Uterus (tissue), 4 donors: ENCODE data around the gene YBX2. TPM values are rescaled to one million over a fixed set of nuclear protein-coding genes. Genes with fewer than 3 reads are reported as not detected.

Source experiments
- DNase-seq, 2 donors: peaks; one replicate each; pipeline ENCODE4 v3.0.0-alpha.2; 2019 to 2020
- H3K27ac ChIP-seq, 2 donors: fragments of 200-600 bp; sonication (generic); 1 replicate in 1 of 2; 2 replicates in 1 of 2; pipeline ENCODE4 v1.5.1; 2016 to 2018
- H3K27me3 ChIP-seq, 2 donors: fragments of 200-600 bp; sonication (generic); one replicate each; pipeline ENCODE4 v1.5.1; 2018 to 2019; ENCODE audit warnings: control low read depth in 1 of 2
- H3K36me3 ChIP-seq, 2 donors: fragments of 200-600 bp; sonication (generic); one replicate each; pipeline ENCODE4 v1.5.1; 2019; ENCODE audit warnings: control low read depth in 1 of 2
- H3K4me1 ChIP-seq, 2 donors: fragments of 200-600 bp; sonication (generic); one replicate each; pipeline ENCODE4 v1.5.1; 2018 to 2019; ENCODE audit warnings: control low read depth in 1 of 2
- H3K4me3 ChIP-seq, 2 donors: fragments of 200-600 bp; sonication (generic); 1 replicate in 1 of 2; 2 replicates in 1 of 2; pipeline ENCODE4 v1.5.1; 2018 to 2019; ENCODE audit warnings: mild to moderate bottlenecking in 1 of 2
- H3K9me3 ChIP-seq, 2 donors: fragments of 200-600 bp; sonication (generic); one replicate each; pipeline ENCODE4 v1.5.1; 2019; ENCODE audit warnings: control low read depth in 1 of 2
- CTCF ChIP-seq, 4 experiments: fragments of 200-600 bp in 2 of 4; fragments of 450-650 bp in 2 of 4; sonication (generic) in 2 of 4; IDR thresholded peaks; one replicate each; pipeline ENCODE4 v1.5.1; 2016 to 2019; ENCODE audit warnings: antibody characterized with exemption in 4 of 4, mild to moderate bottlenecking in 2 of 4, moderate library complexity in 1 of 4
- POLR2A ChIP-seq, 2 donors: fragments of 450-650 bp; IDR thresholded peaks; one replicate each; pipeline ENCODE4 v1.6.1; 2016; ENCODE audit warnings: antibody characterized with exemption in 2 of 2, mild to moderate bottlenecking in 1 of 2, moderate library complexity in 1 of 2
- intact Hi-C: fragments of 100-400 bp; cut with DNase I; formaldehyde crosslinking; loops from one replicate; pipeline ENCODE4 v1.15.1; 2023; ENCODE audit warnings: low total_unique reads
- total RNA-seq, 4 donors: library from RNA; depleted of rRNA in 3 of 4; stranded (reverse); fragments of >200 nt in 3 of 4; gene quantifications; one replicate each; pipeline versions ENCODE4 v1.1.0 to v1.2.4, GENCODE V29; 2014 to 2023
- donor health status: DM: yes; HTN: yes; CAD: no.

Gene YBX2
- total RNA-seq, 4 donors from 2014 or later = 2.4 to 4.4 TPM; not detected in 2

- Histone ChIP-seq H3K27ac (no peak overlapping the region), H3K9me3 (no peaks in the 10 kb centered on the region), H3K4me3 (no peak overlapping the region), H3K4me1 (no peaks in the 10 kb centered on the region), H3K27me3 (peaks cover 21 to 27% of the 10 kb centered on the region in 2 donors), H3K36me3 (no peaks in the 10 kb centered on the region)
- TF ChIP-seq CTCF (IDR thresholded peaks at IDR 0.05) = no peak
- TF ChIP-seq POLR2A (IDR thresholded peaks at IDR 0.05) = no peak
- no peak for DNase-seq
- intact Hi-C loops = no loop called here
Measured at GRCh38 chr17:7260151-7260550, 34.3 kb downstream of the YBX2 start.

GRCh38 chr17:7259555-7259889 lies 34.9 kb downstream of the YBX2 start:
- H3K27me3 ChIP-seq = peaks cover 21 to 27% of the 10 kb centered on the region in 2 donors
- TF ChIP-seq POLR2A (IDR thresholded peaks at IDR 0.05) (no peak), CTCF (IDR thresholded peaks at IDR 0.05) (no peak)
- H3K36me3 ChIP-seq = no peaks in the 10 kb centered on the region
- no peaks in the 10 kb centered on the region for H3K4me1 ChIP-seq
- H3K27ac ChIP-seq = no peak overlapping the region
- H3K4me3 ChIP-seq = no peak overlapping the region
- no peaks in the 10 kb centered on the region for H3K9me3 ChIP-seq
- no peak for DNase-seq
- intact Hi-C loops = no loop called here

- H3K4me3 ChIP-seq = no peak overlapping the region
- H3K27me3 ChIP-seq = peaks cover 21 to 26% of the 10 kb centered on the region in 2 donors
- no peak for DNase-seq
- H3K36me3 ChIP-seq = no peaks in the 10 kb centered on the region
- intact Hi-C loops = no loop called here
- no peaks in the 10 kb centered on the region for H3K9me3 ChIP-seq
- no peak for TF ChIP-seq POLR2A (IDR thresholded peaks at IDR 0.05)
- TF ChIP-seq CTCF (IDR thresholded peaks at IDR 0.05) = no peak
- H3K4me1 ChIP-seq = no peaks in the 10 kb centered on the region
- no peak overlapping the region for H3K27ac ChIP-seq
Measured at GRCh38 chr17:7258731-7259554, 35.5 kb downstream of the YBX2 start.

- TF ChIP-seq CTCF (IDR thresholded peaks at IDR 0.05) (no peak), POLR2A (IDR thresholded peaks at IDR 0.05) (no peak)
- Histone ChIP-seq H3K27me3 (peaks cover 8 to 11% of the 10 kb centered on the region in 2 donors), H3K36me3 (no peaks in the 10 kb centered on the region), H3K4me3 (no peak overlapping the region), H3K4me1 (peaks cover 0 to 6% of the 10 kb centered on the region in 2 donors), H3K9me3 (no peaks in the 10 kb centered on the region), H3K27ac (no peak overlapping the region)
- DNase-seq = no peak
- intact Hi-C loops = no loop called here
Measured at GRCh38 chr17:7256766-7257456, 37.5 kb downstream of the YBX2 start.

GRCh38 chr17:7254511-7254910 lies 39.9 kb downstream of the YBX2 start:
- no peaks in the 10 kb centered on the region for H3K9me3 ChIP-seq
- no peaks in the 10 kb centered on the region for H3K36me3 ChIP-seq
- intact Hi-C loops = no loop called here

More at GRCh38 chr17:7254511-7254910, 39.9 kb downstream of the YBX2 start:
- Histone ChIP-seq H3K27ac (no peak overlapping the region), H3K4me1 (peaks cover 0 to 18% of the 10 kb centered on the region in 2 donors), H3K27me3 (no peaks in the 10 kb centered on the region), H3K4me3 (no peak overlapping the region)
- TF ChIP-seq CTCF (IDR thresholded peaks at IDR 0.05) (no peak), POLR2A (IDR thresholded peaks at IDR 0.05) (no peak)
- no peak for DNase-seq
